Lung (tissue), 12 donors: Measurements from ENCODE around the gene TSPAN2. TPM values are rescaled to one million over a fixed set of nuclear protein-coding genes. Genes with fewer than 3 reads are reported as not detected.

Experiments
- ATAC-seq: fragments of 200-7000 bp; cut with Tn5 transposase; one replicate; pipeline ENCODE4 v1.9.1; 2020; ENCODE audit warnings: moderate number of reproducible peaks; ENCODE audit not compliant: insufficient read depth, low FRiP score
- DNase-seq, 3 donors: peaks; one replicate each; pipeline ENCODE4 v3.0.0-alpha.2; 2013 to 2017
- H3K27ac ChIP-seq, 2 donors: one replicate each; pipeline ENCODE4 v1.5.1; 2013; ENCODE audit warnings: mild to moderate bottlenecking in 2 of 2, moderate library complexity in 2 of 2, control low read depth in 1 of 2, inconsistent platforms in 1 of 2, low read depth in 1 of 2, low read length in 1 of 2
- H3K27me3 ChIP-seq, 3 donors: one replicate each; pipeline ENCODE4 v1.5.1; 2013; ENCODE audit warnings: low read length in 2 of 3; ENCODE audit not compliant: control insufficient read depth in 3 of 3, insufficient read depth in 3 of 3
- H3K36me3 ChIP-seq, 4 donors: one replicate each; pipeline ENCODE4 v1.5.1; 2013; ENCODE audit warnings: low read length in 4 of 4, mild to moderate bottlenecking in 1 of 4, moderate library complexity in 1 of 4; ENCODE audit not compliant: control insufficient read depth in 4 of 4, insufficient read depth in 4 of 4
- H3K4me1 ChIP-seq, 5 donors: one replicate each; pipeline ENCODE4 v1.5.1; 2013; ENCODE audit warnings: low read length in 5 of 5, mild to moderate bottlenecking in 2 of 5, moderate library complexity in 1 of 5; ENCODE audit not compliant: control insufficient read depth in 5 of 5, insufficient read depth in 5 of 5
- H3K4me3 ChIP-seq: one replicate; pipeline ENCODE4 v1.5.1; 2013; ENCODE audit warnings: mild to moderate bottlenecking, control low read depth, moderate library complexity
- H3K9ac ChIP-seq, 2 donors: one replicate each; pipeline ENCODE4 v1.5.1; 2013; ENCODE audit warnings: low read length in 2 of 2, control low read depth in 1 of 2; ENCODE audit not compliant: insufficient read depth in 1 of 2
- H3K9me3 ChIP-seq, 4 donors: one replicate each; pipeline ENCODE4 v1.5.1; 2013; ENCODE audit warnings: low read length in 3 of 4, mild to moderate bottlenecking in 1 of 4, moderate library complexity in 1 of 4; ENCODE audit not compliant: control insufficient read depth in 4 of 4, insufficient read depth in 3 of 4
- CTCF ChIP-seq: IDR thresholded peaks from 2 replicates; pipeline ENCODE4 v1.5.1; 2012; ENCODE audit warnings: mild to moderate bottlenecking; ENCODE audit errors: control extremely low read depth, extremely low read depth
- WGBS, 2 donors: extraction: QIAGEN DNeasy Blood & Tissue Kit; methylation state at CpG; one replicate each; pipeline ENCODE4 v1.1.7; 2013; 5-methylcytosine and 5-hydroxymethylcytosine counted together
- polyA plus RNA-seq, 2 donors: library from polyadenylated mRNA; stranded (reverse); fragments of 200-250 nt; gene quantifications; one replicate each; pipeline ENCODE4 v1.2.1, GENCODE V29; 2013
- total RNA-seq, 2 donors: library from RNA; depleted of rRNA in 1 of 2; stranded (reverse); fragments of >200 nt in 1 of 2; gene quantifications; one replicate each; pipeline ENCODE4 v1.2.1, GENCODE V29; 2014 to 2021
- donor health status: control.
- donor health status: control.
- donor health status: Bipolar disorder and iron deficiency.
- donor health status: healthy.
- donor health status: DM: yes; HTN: yes; CAD: no.

The TSPAN2 gene
- total and polyA plus RNA-seq, 4 donors = 1.5 to 10.4 (median 8.2) TPM

- H3K4me1 ChIP-seq = peaks cover 0 to 7% (median 0%) of the 10 kb centered on the region in 5 donors
- H3K27me3 ChIP-seq = no peaks in the 10 kb centered on the region
- ATAC-seq (no peak), DNase-seq (no peak)
- H3K27ac ChIP-seq = no peak overlapping the region
- no peaks in the 10 kb centered on the region for H3K9me3 ChIP-seq
- H3K36me3 ChIP-seq = peaks cover 0 to 2% (median 0%) of the 10 kb centered on the region in 4 donors
- no peak overlapping the region for H3K9ac ChIP-seq
- no peak for TF ChIP-seq CTCF
- 57 to 73% methylated on average over 7 of the region's 7 CpGs for WGBS, 2 donors
- no peak overlapping the region for H3K4me3 ChIP-seq
These were observed 25.9 kb downstream of the TSPAN2 start for GRCh38 chr1:115063228-115063901.

GRCh38 chr1:115062542-115063004 is 26.7 kb downstream of the TSPAN2 start:
- no peak for DNase-seq

GRCh38 chr1:115060501-115060900 is 28.8 kb downstream of the TSPAN2 start:
- no peak overlapping the region for H3K27ac ChIP-seq
- WGBS, 2 donors = 79% methylated on average over 4 of the region's 4 CpGs
- ATAC-seq (no peak), DNase-seq (no peak)
- no peak overlapping the region for H3K9ac ChIP-seq
- no peak for TF ChIP-seq CTCF
- H3K4me3 ChIP-seq = no peak overlapping the region
- H3K36me3 ChIP-seq = no peaks in the 10 kb centered on the region
- peaks cover 0 to 5% (median 3%) of the 10 kb centered on the region in 5 donors for H3K4me1 ChIP-seq
- no peaks in the 10 kb centered on the region for H3K27me3 ChIP-seq
- no peaks in the 10 kb centered on the region for H3K9me3 ChIP-seq

More at GRCh38 chr1:115062542-115063004, 26.7 kb downstream of the TSPAN2 start:
- 20 to 37% methylated on average over 7 of the region's 7 CpGs for WGBS, 2 donors
- Histone ChIP-seq H3K27me3 (no peaks in the 10 kb centered on the region), H3K4me1 (peaks cover 0 to 4% (median 0%) of the 10 kb centered on the region in 5 donors), H3K27ac (no peak overlapping the region), H3K9ac (no peak overlapping the region), H3K9me3 (no peaks in the 10 kb centered on the region), H3K36me3 (peaks cover 0 to 2% (median 0%) of the 10 kb centered on the region in 4 donors), H3K4me3 (no peak overlapping the region)
- ATAC-seq = peak; percentile 73
- TF ChIP-seq CTCF = no peak
